Stomach (tissue), 9 donors: ENCODE data around the gene NHS. TPM values are rescaled to one million over a fixed set of nuclear protein-coding genes. Genes with fewer than 3 reads are reported as not detected.

Experiments used
- DNase-seq, 2 donors: peaks; one replicate each; pipeline versions ENCODE4 v3.0.0 to v3.0.0-alpha.2; 2013 to 2019
- H3K27ac ChIP-seq, 5 donors: fragments of 200-600 bp in 4 of 5; sonication (generic) in 4 of 5; one replicate each; pipeline ENCODE4 v1.5.1; 2013 to 2019; ENCODE audit warnings: mild to moderate bottlenecking in 1 of 5, moderate library complexity in 1 of 5
- H3K27me3 ChIP-seq, 3 donors: fragments of 200-600 bp; sonication (generic); one replicate each; pipeline ENCODE4 v1.5.1; 2017 to 2019; ENCODE audit warnings: mixed run types in 1 of 3
- H3K36me3 ChIP-seq, 4 donors: fragments of 200-600 bp; sonication (generic); 1 replicate in 3 of 4; 2 replicates in 1 of 4; pipeline ENCODE4 v1.5.1; 2016 to 2019
- H3K4me1 ChIP-seq, 4 donors: fragments of 200-600 bp; sonication (generic); one replicate each; pipeline ENCODE4 v1.5.1; 2016 to 2019
- H3K4me3 ChIP-seq, 4 donors: fragments of 200-600 bp; sonication (generic) in 3 of 4; one replicate each; pipeline ENCODE4 v1.5.1; 2016 to 2019; ENCODE audit warnings: mild to moderate bottlenecking in 1 of 4
- H3K9me3 ChIP-seq, 4 donors: fragments of 200-600 bp; sonication (generic); one replicate each; pipeline ENCODE4 v1.5.1; 2016 to 2019
- EP300 ChIP-seq: sonication (generic); formaldehyde crosslinking; IDR thresholded peaks from one replicate; pipeline ENCODE4 v1.6.1; 2017; ENCODE audit warnings: antibody characterized with exemption
- POLR2A ChIP-seq, 4 donors: fragments of 450-650 bp; IDR thresholded peaks; one replicate each; pipeline ENCODE4 v1.6.1; 2016; ENCODE audit warnings: antibody characterized with exemption in 4 of 4, control low read depth in 2 of 4, mild to moderate bottlenecking in 1 of 4, moderate library complexity in 1 of 4
- POLR2AphosphoS5 ChIP-seq, 3 donors: sonication (generic); formaldehyde crosslinking; IDR thresholded peaks; one replicate each; pipeline ENCODE4 v1.6.1; 2016; ENCODE audit warnings: antibody characterized with exemption in 3 of 3
- WGBS, 5 donors: extraction: QIAGEN DNeasy Blood & Tissue Kit in 3 of 5; methylation state at CpG; one replicate each; pipeline versions ENCODE4 v1.1.5 to v1.1.7; 2013 to 2018; 5-methylcytosine and 5-hydroxymethylcytosine counted together
- intact Hi-C: fragments of 100-400 bp; cut with DNase I; formaldehyde crosslinking; loops from one replicate; pipeline ENCODE4 v1.15.1; 2023; ENCODE audit warnings: low total_unique reads
- polyA plus RNA-seq, 3 donors: library from polyadenylated mRNA; stranded (reverse); fragments of 200-250 nt; gene quantifications; one replicate each; pipeline ENCODE4 v1.2.3, GENCODE V29; 2013
- total RNA-seq, 5 donors: library from RNA; depleted of rRNA; stranded (reverse); fragments of >200 nt; gene quantifications; one replicate each; pipeline versions ENCODE4 v1.1.0 to v1.2.3, GENCODE V29; 2014 to 2016
- TF ChIP-seq, protein P1 (sequence below), 7 experiments: fragments of 450-650 bp in 4 of 7; fragments of 200-600 bp in 3 of 7; sonication (generic) in 3 of 7; IDR thresholded peaks; one replicate each; pipeline ENCODE4 v1.5.1; 2016 to 2019; ENCODE audit warnings: antibody characterized with exemption in 7 of 7, control low read depth in 2 of 7, mild to moderate bottlenecking in 1 of 7
- donor health status: healthy with polysubstance abuse.
- donor health status: Bipolar disorder and iron deficiency.
- donor health status: healthy.

The NHS gene
- total and polyA plus RNA-seq, 8 donors = 1.00 to 7.5 (median 4.3) TPM

GRCh38 chrX:17744896-17745523 is 370.0 kb downstream of the NHS start:
- peak in 1 of 2 donors; percentile 44 for DNase-seq
- H3K27ac ChIP-seq = no peak overlapping the region
- H3K4me3 ChIP-seq = no peak overlapping the region
- intact Hi-C loops = no loop called here
- peaks cover 0 to 12% (median 0%) of the 10 kb centered on the region in 4 donors for H3K4me1 ChIP-seq
- TF ChIP-seq POLR2A (IDR thresholded peaks at IDR 0.05) = no peak
- TF ChIP-seq, protein P1, sequence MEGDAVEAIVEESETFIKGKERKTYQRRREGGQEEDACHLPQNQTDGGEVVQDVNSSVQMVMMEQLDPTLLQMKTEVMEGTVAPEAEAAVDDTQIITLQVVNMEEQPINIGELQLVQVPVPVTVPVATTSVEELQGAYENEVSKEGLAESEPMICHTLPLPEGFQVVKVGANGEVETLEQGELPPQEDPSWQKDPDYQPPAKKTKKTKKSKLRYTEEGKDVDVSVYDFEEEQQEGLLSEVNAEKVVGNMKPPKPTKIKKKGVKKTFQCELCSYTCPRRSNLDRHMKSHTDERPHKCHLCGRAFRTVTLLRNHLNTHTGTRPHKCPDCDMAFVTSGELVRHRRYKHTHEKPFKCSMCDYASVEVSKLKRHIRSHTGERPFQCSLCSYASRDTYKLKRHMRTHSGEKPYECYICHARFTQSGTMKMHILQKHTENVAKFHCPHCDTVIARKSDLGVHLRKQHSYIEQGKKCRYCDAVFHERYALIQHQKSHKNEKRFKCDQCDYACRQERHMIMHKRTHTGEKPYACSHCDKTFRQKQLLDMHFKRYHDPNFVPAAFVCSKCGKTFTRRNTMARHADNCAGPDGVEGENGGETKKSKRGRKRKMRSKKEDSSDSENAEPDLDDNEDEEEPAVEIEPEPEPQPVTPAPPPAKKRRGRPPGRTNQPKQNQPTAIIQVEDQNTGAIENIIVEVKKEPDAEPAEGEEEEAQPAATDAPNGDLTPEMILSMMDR (IDR thresholded peaks at IDR 0.05) = peak in 2 of 7 experiments; percentile 12 to 26
- H3K36me3 ChIP-seq = peaks cover 0 to 4% (median 2%) of the 10 kb centered on the region in 4 donors
- peaks cover 0 to 4% (median 0%) of the 10 kb centered on the region in 3 donors for H3K27me3 ChIP-seq
- no peaks in the 10 kb centered on the region for H3K9me3 ChIP-seq
- 30 to 69% (median 40%) methylated on average over 2 of the region's 2 CpGs for WGBS, 5 donors

DNA sequence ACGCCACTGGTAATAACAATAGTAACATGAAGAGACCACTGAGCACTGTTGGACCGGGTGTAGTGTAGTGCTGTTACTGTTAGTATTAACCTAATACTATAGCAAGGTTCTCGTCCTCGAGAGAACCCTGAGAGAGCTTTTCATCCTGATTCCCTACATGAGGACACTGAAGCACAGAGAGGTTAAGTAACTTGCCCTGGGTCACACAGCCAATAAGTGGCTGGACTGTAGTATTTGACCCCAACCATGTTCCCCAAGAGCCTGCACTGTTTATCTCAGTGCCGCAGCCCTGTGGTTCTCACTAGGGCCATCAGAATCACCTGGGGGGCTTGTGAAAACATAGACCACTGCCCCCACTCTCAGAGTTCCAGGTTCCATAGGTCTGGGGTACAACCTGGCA is 372.7 kb downstream of the NHS start:
- TF ChIP-seq POLR2A (IDR thresholded peaks at IDR 0.05) (no peak), EP300 (no peak), POLR2AphosphoS5 (IDR thresholded peaks at IDR 0.05) (no peak)
- TF ChIP-seq, protein P1 (IDR thresholded peaks at IDR 0.05) = no peak
- no peak for DNase-seq
- intact Hi-C loops = no loop called here
- H3K27ac ChIP-seq = no peak overlapping the region
- H3K4me1 ChIP-seq = peaks cover 0 to 10% (median 0%) of the 10 kb centered on the region in 4 donors
- peaks cover 0 to 23% (median 17%) of the 10 kb centered on the region in 4 donors for H3K36me3 ChIP-seq
- H3K27me3 ChIP-seq = peaks cover 0 to 4% (median 0%) of the 10 kb centered on the region in 3 donors
- H3K9me3 ChIP-seq = no peaks in the 10 kb centered on the region
- H3K4me3 ChIP-seq = no peak overlapping the region
- 73 to 96% (median 89%) methylated on average over 4 to 5 of the region's 5 CpGs for WGBS, 5 donors

- Histone ChIP-seq H3K27me3 (peaks cover 0 to 4% (median 0%) of the 10 kb centered on the region in 3 donors), H3K4me3 (no peak overlapping the region), H3K9me3 (no peaks in the 10 kb centered on the region), H3K36me3 (peaks cover 0 to 23% (median 21%) of the 10 kb centered on the region in 4 donors), H3K4me1 (peaks cover 0 to 10% (median 0%) of the 10 kb centered on the region in 4 donors), H3K27ac (no peak overlapping the region)
- no peak for DNase-seq
- 36 to 71% (median 57%) methylated on average over 5 of the region's 5 CpGs for WGBS, 5 donors
- TF ChIP-seq, protein P1 (IDR thresholded peaks at IDR 0.05) = no peak
- TF ChIP-seq POLR2A (IDR thresholded peaks at IDR 0.05) (no peak), EP300 (no peak), POLR2AphosphoS5 (IDR thresholded peaks at IDR 0.05) (no peak)
- intact Hi-C loops = no loop called here
These were observed 373.7 kb downstream of the NHS start for GRCh38 chrX:17748684-17749083.

- Histone ChIP-seq H3K4me1 (no peaks in the 10 kb centered on the region), H3K9me3 (no peaks in the 10 kb centered on the region), H3K36me3 (peaks cover 0 to 23% (median 21%) of the 10 kb centered on the region in 4 donors), H3K27ac (no peak overlapping the region), H3K4me3 (no peak overlapping the region), H3K27me3 (peaks cover 0 to 4% (median 0%) of the 10 kb centered on the region in 3 donors)
- intact Hi-C loops = no loop called here
- no peak for DNase-seq
- WGBS, 5 donors = 52 to 65% (median 60%) methylated on average over 3 of the region's 3 CpGs
- TF ChIP-seq POLR2A (IDR thresholded peaks at IDR 0.05) = no peak
- TF ChIP-seq POLR2AphosphoS5 (IDR thresholded peaks at IDR 0.05) = no peak
- TF ChIP-seq, protein P1 (IDR thresholded peaks at IDR 0.05) = no peak
- no peak for TF ChIP-seq EP300
These were observed 375.4 kb downstream of the NHS start for GRCh38 chrX:17750436-17750835.
